HG02884 (cell line): ENCODE data around the gene NGDN.
"Not testable (repeated sequence)": the region's sequence is repeated elsewhere in the genome, so short reads cannot be mapped to it uniquely, and the experiment has no call there.

Experiments used
- ATAC-seq: cut with Tn5 transposase; IDR thresholded peaks from one replicate; pipeline ENCODE4 v1.9.1; 2021; ENCODE audit warnings: mild to moderate bottlenecking, moderate library complexity; ENCODE audit not compliant: unreplicated experiment

Gene NGDN, protein sequence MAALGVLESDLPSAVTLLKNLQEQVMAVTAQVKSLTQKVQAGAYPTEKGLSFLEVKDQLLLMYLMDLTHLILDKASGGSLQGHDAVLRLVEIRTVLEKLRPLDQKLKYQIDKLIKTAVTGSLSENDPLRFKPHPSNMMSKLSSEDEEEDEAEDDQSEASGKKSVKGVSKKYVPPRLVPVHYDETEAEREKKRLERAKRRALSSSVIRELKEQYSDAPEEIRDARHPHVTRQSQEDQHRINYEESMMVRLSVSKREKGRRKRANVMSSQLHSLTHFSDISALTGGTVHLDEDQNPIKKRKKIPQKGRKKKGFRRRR

DNA sequence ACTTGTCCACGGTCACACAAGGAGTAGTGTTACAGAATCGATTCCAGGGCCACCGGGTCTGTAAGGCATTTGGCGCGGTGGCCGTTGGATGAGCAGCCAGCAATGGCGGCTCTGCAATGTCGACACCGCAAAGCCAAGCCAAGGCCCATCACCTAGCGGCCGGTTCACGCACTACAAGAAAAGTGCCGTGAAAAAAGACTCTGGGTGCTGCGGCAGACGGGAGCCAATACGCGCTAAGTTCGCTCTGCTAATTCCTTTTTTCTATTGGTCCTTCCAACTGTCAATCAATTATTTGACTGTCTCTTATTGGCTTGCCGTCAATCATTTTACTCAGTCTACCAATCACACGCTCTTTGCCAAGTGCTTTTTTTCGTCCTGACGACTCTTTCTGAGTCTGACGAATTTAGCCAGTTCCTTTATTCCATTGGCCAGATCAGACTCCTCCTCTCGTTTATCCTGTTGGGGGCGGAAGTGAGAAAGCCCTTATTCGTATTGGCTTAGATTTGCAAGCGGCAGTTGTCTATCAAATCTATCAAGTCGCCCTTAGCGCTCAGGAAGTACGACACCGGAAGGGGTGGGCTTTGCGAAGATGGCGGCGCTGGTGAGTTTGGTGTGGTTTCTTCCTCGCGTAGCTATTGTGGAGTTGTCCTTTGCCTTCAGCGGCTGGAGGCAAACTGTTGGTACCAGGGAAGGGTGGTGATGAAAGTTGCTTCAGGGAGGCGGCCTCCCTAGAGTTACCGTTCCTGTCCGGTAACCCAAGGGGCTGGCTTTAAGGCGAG lies at the start of gene NGDN:
Gene NGDN (plus strand): TSS at position 577 of the 779 bp plus-strand sequence. CDS start 13 bp downstream, at position 590.
- peak; percentile 94 for ATAC-seq

DNA sequence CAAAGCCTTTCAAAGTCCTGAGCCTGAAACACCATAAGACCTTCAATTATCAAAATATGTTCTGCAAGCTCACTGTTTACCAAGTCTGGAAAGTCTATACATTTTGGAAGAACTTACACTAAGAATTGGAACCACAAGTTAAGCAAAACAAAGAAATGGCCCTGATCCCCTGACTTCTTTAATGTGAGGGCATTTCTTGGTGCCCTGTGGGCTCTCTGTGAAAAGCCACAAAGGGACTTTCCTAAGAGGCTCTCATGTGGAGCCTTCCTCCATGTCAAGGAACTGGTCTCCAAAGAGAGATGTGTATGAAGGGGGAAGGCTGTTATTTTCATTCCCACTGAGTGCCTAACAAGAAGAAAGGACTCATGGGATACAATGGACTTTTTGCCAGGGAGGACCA lies 47.9 kb upstream of the NGDN start:
- ATAC-seq, result no peak

DNA sequence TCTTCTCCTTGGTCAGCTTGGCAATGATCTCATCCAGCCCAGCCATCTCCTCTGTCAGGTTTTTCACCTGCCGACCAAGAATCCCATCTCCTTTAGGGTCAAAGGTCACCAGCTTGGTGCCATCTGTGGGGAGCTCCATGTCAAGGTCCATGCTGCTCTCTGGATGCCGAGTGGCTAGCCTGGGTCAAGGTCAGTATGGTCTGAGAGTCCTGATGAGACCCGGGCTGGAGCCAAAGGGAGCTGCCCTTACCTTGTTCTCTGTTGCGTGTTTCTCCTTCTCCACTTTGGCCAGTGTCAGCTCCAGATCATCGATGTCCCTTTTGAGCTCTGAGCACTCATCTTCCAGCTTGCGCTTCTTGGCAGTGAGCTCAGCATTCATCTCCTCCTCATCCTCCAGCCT lies 45.8 kb upstream of the NGDN start:
- ATAC-seq, result no peak

DNA sequence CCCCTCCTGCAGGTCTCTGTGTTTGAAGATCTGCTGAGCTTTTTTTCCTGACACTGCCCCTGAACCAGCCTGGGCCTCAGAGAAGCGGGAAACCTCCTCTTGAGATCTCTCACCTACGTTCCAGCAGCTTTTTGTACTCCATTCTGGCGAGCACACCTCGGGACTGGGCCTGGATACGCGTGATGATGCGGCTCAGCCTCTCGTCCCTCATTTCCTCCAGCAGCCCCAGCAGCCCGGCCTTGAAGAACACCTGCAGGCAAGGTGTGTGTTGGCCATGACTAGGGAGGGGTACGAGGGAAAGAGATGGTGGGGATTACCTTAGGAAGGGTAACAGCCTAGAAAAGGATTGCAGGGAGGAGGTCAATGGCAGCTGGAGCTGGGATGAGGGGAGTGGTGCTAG lies 44.3 kb upstream of the NGDN start:
- ATAC-seq, result no peak

DNA sequence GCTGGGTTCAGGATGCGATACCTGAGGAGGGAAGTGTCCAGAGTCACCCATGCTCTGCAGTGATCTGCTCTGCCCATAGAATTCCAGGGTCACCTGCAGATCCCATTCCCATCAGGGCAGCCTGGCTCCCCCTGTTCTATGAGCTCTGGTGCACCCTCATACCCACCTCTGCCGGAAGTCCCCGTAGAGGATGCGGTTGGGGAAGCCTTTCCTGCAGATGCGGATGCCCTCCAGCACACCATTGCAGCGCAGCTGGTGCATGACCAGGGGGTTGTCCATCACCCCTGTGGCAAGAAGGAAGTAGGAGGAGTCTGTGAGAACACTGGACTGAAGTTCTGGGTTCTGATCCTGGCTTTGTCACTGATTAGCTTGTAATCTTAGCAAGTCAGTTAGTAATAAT lies 43.7 kb upstream of the NGDN start:
- not testable (repeated sequence) for ATAC-seq

DNA sequence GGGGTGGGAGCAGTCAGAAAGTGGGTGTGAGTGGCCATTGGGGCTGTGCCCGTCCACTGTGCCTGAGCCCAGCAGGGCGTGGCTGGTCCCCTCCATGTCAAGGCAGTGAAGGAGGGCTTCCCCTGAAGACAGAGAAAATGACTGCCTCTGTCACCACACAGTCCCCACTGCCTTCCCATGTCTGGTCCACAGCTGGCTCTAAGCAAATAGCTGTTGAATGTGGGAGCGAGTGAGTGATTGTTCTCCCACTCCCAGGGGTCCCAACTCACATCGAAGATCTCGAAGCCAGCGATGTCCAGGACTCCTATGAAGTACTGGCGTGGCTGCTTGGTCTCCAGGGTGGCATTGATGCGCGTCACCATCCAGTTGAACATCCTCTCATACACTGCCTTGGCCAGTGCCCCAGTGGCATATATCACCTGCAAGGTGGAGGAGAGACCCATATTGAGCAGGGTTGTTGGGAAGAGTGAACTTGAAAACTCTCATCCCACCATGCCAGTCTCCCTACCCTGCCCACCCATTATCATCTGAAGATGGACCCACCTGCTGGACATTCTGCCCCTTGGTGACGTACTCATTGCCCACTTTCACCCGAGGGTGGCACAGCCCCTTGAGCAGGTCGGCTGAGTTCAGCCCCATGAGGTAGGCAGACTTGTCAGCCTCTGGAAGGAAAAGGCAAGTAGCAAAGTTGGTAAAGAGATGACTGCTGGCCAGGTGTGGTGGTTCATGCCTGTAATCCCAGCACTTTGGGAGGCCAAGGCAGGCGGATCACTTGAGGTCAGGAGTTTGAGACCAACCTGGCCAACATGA lies 40.6 kb upstream of the NGDN start:
- ATAC-seq, result no peak

DNA sequence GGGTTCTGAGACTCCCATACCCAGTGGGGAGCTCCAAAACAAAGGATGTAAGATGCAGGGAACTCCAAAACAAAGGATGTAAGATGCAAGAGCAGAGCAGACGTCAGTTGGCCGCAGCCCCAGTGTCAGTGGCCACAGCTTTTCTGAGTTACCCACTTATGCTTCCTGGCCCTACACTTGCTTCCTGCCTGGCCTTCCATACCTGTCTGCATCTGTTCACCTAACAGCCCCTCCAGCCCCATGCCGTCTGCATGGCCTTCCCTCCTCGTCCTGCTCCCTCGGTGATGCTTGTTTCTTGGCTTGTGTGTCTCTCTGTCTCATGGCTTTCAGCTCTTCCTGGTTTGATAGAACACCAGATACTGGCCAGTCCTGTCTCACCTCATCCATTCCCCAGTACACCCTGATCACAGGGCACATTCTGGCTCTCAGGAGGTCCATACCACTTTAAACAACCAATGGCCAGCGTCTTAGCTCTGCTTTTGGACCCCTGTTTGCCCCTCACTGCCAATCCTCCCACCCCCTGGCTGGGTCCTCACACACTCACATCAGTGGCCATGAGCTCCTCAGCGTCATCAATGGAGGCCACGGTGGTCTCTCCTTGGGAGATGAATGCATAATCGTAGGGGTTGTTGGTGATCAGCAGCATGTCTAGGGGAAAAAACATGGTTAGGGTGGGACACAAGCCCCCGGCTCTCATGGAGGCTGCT lies 39.3 kb upstream of the NGDN start:
- no peak for ATAC-seq

DNA sequence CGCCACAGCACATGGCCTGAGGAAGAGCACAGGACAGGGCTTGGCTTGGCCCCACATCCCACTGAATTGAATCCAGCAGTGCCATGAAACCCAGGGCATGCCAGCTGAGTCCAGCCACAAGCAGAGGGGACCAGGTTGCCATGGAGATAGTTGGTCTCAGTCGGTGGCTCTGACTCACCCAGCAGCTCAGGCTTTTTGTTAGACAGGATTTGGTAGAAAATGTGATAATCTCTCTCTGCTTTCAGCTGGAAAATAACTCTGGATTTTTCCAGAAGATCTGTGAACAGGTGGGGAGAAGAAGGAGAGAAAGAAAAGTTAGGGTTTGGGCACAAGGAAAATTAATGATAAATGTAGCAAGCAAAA lies 38.8 kb upstream of the NGDN start:
- ATAC-seq, result no peak

DNA sequence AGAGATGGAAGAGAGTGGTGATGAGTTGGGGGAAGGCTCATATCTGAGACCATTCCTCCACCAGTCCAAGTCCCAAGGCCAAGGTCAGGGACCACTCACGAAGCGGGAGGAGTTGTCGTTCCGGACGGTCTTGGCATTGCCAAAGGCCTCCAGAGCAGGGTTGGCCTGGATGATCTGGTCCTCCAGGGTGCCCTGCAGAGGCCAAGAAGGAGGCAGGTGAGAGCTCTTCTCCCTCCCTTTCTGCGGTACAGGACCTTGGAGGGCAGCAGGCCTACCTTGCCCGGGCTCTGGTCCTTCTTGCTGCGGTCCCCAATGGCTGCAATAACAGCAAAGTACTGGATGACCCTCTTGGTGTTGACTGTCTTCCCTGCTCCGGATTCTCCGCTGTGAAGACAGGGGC lies 38.0 kb upstream of the NGDN start:
- ATAC-seq, result no peak

DNA sequence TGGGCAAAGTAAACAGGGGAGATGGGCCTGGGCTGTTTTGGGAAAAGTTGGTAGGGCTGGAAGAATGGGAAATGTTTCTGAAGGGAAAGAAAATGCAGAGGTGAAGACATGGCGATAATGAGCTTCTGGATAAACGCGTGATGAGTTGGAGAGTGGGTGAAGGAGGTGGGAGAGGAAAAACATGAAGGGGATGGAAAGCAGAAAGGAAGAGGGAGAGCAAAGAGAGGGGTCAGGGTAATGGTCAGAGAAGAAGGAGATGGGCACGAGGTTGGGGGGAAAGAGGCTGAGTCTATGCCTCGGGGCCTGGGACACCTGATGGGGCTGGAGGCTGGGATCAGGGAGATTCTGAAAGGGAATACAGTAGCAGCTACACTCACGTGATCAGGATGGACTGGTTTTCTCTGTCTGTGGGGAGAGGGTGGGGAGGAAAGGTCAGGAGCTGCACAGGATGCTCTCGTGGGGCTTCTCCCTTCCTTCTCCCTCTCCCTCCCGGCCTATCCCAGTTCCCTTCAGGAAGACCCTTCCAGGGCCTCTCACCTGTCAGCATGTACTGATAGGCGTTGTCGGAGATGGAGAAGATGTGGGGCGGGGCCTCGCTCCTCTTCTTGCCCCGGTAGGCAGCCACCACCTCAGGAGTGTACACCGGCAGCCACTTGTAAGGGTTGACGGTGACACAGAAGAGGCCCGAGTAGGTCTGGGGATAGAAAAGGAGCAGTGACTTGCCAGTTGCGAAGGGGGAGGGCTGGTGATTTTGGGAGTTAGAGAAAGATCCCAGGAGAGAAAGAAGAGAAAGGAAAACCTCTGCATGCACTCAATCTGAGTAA lies 37.2 kb upstream of the NGDN start:
- ATAC-seq, result no peak

DNA sequence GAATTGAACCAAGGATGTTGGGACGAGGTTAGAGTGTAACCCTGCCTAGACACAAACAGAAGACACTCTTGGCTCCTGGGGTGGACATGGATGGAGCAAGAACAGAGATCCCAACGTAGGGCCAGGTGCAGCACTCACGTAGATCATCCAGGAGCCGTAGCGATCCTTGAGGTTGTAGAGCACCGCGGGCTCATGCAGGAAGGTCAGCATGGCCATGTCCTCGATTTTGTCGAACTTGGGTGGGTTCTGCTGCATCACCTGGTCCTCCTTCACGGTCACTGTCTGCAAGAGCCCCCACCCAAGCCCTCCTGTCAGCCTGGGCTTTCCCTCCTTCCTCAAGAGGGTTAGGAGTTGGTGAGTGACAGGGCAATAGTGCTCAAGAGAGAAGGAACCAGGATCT lies 36.6 kb upstream of the NGDN start:
- no peak for ATAC-seq

DNA sequence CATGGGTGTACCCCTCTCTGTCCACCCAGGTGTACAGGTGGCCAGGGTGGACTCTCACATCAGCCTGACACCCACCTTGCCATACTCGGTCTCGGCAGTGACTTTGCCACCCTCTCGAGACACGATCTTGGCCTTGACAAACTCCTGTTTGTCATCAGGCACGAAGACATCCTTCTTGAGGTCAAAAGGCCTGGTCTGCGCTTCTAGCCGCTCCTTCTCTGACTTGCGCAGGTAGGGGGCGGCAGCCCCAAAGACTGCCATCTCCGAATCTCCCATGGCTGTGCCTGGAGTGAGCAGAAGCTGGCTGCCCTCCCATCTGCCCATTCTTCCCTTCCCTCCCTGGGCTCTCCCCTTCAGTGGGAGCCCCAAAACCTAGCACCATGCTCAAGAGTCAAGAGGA lies 36.0 kb upstream of the NGDN start:
- ATAC-seq, result no peak

DNA sequence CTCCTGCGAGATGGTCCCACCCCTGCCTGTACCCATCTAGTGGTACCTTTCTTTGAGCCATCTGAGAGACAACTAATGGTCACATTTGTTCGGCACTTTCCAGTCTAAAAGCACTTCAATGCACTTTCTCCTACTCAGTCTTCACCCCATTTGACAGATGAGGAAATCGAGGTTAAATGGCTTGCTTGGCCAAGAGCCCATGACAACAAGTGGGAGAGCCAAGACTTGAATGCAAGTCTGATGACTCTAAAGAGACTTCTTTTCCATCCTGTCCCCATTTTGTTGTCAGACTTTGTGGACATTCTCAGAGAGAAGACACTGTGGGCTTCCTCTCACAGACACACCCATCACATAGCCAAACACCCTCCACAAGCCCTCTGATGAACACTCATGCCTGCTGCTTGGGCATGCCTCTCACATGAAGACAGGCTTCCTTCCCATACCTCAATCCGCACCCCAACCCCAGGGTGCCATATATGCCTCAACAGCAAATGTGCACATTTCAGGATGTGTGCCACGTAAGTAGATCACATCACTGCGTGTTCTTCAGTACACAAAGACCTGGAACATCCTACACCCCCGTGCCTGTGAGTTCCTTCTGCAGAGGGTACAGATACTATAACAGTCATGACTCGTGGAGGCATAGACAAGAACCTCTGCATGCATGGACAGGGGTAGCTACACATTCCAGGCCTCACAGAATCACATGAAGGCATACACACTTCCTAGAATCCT lies 34.8 kb upstream of the NGDN start:
- ATAC-seq, result no peak

DNA sequence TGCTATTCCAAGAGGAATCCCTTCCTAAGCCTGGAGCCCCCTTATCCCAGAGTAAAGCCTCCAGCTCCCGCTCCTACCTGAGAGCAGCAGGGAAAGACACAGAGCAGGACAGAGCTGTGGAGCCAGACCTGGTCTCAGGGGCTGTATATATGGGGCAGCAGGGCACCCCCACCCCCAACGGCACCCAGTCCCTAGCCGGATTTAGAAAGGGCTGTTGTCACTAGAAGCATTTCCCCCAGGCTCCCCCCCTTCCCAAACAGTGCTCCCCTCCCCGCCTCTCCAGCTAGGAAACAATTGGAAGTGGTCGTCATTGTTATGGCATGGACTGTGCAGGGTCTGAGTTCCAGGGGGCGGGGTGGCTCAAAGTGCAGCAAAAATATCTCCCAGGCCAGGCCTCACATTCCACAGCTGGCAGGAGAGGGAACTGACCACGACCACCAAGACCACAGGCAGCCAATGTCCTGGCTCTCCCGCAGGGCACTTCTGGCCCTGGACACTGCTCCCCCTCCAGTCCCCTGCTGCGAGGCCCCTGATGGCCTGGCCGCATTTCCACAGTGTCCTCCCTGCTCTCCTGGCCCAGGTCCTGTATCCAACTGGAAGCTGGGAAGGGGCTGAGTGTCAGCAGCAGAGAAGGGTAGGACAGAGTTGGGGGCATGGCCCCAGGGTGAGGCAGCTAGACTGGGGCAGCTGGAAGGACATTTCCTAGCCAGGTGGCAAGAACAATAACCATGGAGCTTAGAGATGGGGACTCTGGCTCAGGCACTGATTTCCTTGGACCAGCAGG lies 33.8 kb upstream of the NGDN start, which contains the start of gene MYH7:
Gene MYH7 (minus strand): TSS at position 118 of the 784 bp plus-strand sequence. CDS start 1,928 bp downstream, outside the sequence.
- ATAC-seq, result no peak

DNA sequence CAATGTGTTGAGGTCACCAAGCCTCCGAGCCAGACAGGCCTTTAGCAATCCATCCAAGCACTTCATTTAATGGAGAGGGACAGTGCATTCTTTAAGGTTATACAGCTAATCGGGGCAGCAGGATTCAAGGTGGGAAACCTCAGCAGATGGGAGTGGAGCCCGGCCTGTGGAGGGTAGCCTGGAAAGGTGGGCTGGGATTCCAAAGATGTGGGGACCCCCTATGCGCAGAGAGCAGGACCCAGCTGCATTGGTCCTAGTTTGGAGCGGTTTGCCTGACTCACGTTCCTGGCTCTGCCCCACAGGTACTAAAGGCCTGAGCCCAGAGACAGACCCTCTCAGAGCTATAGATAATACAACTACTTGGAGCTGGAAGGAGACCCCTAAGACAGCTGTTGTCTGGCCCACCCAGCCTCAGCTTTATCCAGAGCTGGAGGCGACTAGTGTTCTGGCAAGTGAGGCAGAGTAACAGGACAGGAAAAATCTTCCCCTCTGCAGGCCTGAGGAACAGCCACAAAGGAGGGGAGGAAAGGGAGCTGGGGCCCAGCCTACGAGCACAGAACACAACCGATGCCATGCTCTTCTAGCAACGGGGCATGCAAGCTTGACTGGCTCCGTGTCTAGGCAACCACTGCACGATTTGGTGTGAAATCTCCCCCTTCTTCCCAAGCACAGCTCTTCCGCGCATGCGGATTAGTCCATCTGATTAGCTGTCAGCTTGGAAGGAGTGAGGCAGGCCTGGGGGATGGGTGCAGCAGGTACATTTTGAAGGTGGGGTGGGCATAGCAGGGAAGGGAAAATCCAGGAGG lies 33.0 kb upstream of the NGDN start:
- no peak for ATAC-seq

DNA sequence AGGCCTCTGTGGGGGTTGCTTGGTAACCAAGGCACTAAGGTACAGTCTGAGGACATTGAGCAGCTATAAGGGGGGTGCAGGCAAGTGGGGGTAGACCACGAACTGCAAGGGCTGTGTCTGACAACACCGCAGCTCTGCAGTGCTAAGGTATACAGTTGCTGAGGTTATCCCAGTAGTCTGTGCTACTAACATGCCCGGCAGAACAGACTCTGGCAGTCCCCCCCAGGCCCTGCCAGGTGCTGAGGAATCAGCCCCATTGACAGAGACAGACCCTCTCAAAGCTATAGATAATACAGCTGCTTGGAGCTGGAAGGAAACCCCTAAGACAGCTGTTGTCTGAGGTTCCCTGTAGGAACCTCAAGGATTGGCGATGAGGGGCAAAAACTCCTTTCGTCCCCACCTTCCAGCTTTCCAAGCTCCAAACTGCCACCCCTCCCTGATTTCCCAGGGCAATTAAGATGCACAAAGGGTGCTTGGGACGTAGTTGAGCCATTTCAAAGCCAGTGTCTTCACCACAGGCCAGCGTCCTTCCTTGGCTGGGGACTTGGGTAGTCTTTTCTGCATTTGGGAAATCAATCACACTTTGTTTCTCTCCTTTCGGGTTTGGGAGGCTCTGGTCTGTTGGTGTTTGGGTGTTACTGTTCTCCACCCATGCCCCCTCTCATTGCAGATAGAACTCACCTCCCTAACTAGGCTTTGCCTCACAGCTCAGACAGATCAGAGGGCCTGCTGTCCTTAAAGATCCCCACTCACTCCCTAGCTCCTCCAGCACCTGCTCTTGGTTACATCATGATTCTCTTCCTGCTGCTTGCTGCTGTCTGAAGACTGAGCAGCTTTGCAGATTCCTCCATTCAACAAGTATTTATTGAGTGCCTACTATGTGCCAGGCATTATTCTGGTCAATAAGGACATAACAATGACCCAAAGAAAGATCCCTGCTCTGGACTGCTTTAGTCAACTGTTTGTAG lies 32.1 kb upstream of the NGDN start:
- no peak for ATAC-seq
